K562 (cell line): ENCODE data around the gene TNIK. TPM values are rescaled to one million over a fixed set of nuclear protein-coding genes. Genes with fewer than 3 reads are reported as not detected.

Experiments
- CBX3 ChIP-seq, 2 experiments: IDR thresholded peaks; 1 replicate in 1 of 2; 2 replicates in 1 of 2; pipeline ENCODE4 v1.6.1; 2012; ENCODE audit warnings: inconsistent platforms in 2 of 2, low read length in 2 of 2, borderline replicate concordance in 1 of 2, control low read depth in 1 of 2
- CC2D1A ChIP-seq: fragments of 450-650 bp; IDR thresholded peaks from 2 replicates; pipeline ENCODE4 v1.6.1; 2017; ENCODE audit warnings: mild to moderate bottlenecking
- CTBP1 ChIP-seq: fragments of 450-650 bp; IDR thresholded peaks from 2 replicates; pipeline ENCODE4 v1.6.1; 2016; ENCODE audit warnings: borderline replicate concordance
- DEAF1 ChIP-seq: fragments of 450-650 bp; formaldehyde crosslinking; IDR thresholded peaks from 2 replicates; pipeline ENCODE4 v1.4.0; 2020; ENCODE audit warnings: mild to moderate bottlenecking, moderate library complexity
- ETV6 ChIP-seq, 3 experiments: fragments of 150-350 bp in 1 of 3; sonication (generic) in 1 of 3; formaldehyde crosslinking in 1 of 3; IDR thresholded peaks; 2 replicates each; pipeline versions ENCODE4 v1.6.1 to v1.8.0; 2014 to 2022; ENCODE audit warnings: borderline replicate concordance in 2 of 3, low read depth in 2 of 3, antibody characterized with exemption in 1 of 3, low read length in 1 of 3, mild to moderate bottlenecking in 1 of 3, missing genetic modification reagents in 1 of 3
- FOXA3 ChIP-seq, 2 experiments: fragments of 450-650 bp in 1 of 2; sonication (generic) in 1 of 2; formaldehyde crosslinking; IDR thresholded peaks in 1 of 2; conservative IDR thresholded peaks in 1 of 2; 2 replicates each; pipeline versions ENCODE4 v1.4.0 to v1.8.0; 2020 to 2022; ENCODE audit warnings: mild to moderate bottlenecking in 2 of 2, missing genetic modification reagents in 1 of 2
- GATAD2B ChIP-seq: fragments of 450-650 bp; IDR thresholded peaks from 2 replicates; pipeline ENCODE4 v1.6.1; 2017; ENCODE audit warnings: mild to moderate bottlenecking, borderline replicate concordance
- HDAC6 ChIP-seq: IDR thresholded peaks from 2 replicates; pipeline ENCODE4 v1.6.1; 2012; ENCODE audit warnings: low read depth, mild to moderate bottlenecking, control low read depth, inconsistent platforms, low read length, moderate library complexity
- KLF1 ChIP-seq: fragments of 450-650 bp; IDR thresholded peaks from 2 replicates; pipeline ENCODE4 v1.6.1; 2016; ENCODE audit warnings: missing genetic modification characterization, missing compliant biosample characterization
- NCOA6 ChIP-seq: fragments of 450-650 bp; IDR thresholded peaks from 2 replicates; pipeline ENCODE4 v1.6.1; 2017; ENCODE audit warnings: mild to moderate bottlenecking
- NFIC ChIP-seq: fragments of 450-650 bp; IDR thresholded peaks from 2 replicates; pipeline ENCODE4 v1.6.1; 2017; ENCODE audit warnings: mild to moderate bottlenecking, inconsistent platforms
- RAD21 ChIP-seq, 2 experiments: fragments of 250-450 bp in 1 of 2; fragments of 450-650 bp in 1 of 2; sonication (Bioruptor Pico) in 1 of 2; formaldehyde crosslinking in 1 of 2; IDR thresholded peaks in 1 of 2; conservative IDR thresholded peaks in 1 of 2; 2 replicates each; pipeline versions ENCODE4 v1.4.0 to v1.8.0; 2020 to 2022; ENCODE audit warnings: mild to moderate bottlenecking in 2 of 2, moderate library complexity in 1 of 2
- SAP30 ChIP-seq: fragments of 200-600 bp; sonication (generic); IDR thresholded peaks from 2 replicates; pipeline ENCODE4 v1.6.1; 2012; ENCODE audit warnings: borderline replicate concordance, low read depth, mild to moderate bottlenecking, moderate library complexity, low read length, control low read depth, inconsistent platforms; ENCODE audit not compliant: insufficient read depth, poor library complexity, severe bottlenecking
- SMARCA4 ChIP-seq: fragments of 450-650 bp; IDR thresholded peaks from 2 replicates; pipeline ENCODE4 v1.6.1; 2016
- SNIP1 ChIP-seq: fragments of 450-650 bp; IDR thresholded peaks from 2 replicates; pipeline ENCODE4 v1.7.1; 2017; ENCODE audit warnings: low read depth, mild to moderate bottlenecking
- SRF ChIP-seq, 2 experiments: fragments of 250-450, 450-650 bp in 1 of 2; sonication (Bioruptor Pico) in 1 of 2; sonication (generic) in 1 of 2; formaldehyde crosslinking; IDR thresholded peaks; 2 replicates each; pipeline versions ENCODE4 v1.5.0 to v1.5.1; 2020 to 2022; ENCODE audit warnings: mild to moderate bottlenecking in 1 of 2, missing genetic modification reagents in 1 of 2
- TAF9B ChIP-seq: fragments of 450-650 bp; IDR thresholded peaks from 2 replicates; pipeline ENCODE4 v1.6.1; 2018; ENCODE audit warnings: mild to moderate bottlenecking; ENCODE audit not compliant: partially characterized antibody
- TAL1 ChIP-seq: fragments of 450-650 bp; IDR thresholded peaks from 2 replicates; pipeline ENCODE4 v1.6.1; 2016; ENCODE audit warnings: mild to moderate bottlenecking
- TRIM28 ChIP-seq: fragments of 450-650 bp; IDR thresholded peaks from 2 replicates; pipeline ENCODE4 v1.6.1; 2017
- ZKSCAN3 ChIP-seq: fragments of 250-450 bp; sonication (Bioruptor Pico); IDR thresholded peaks from 2 replicates; pipeline ENCODE4 v1.4.0; 2020
- ZKSCAN8 ChIP-seq: fragments of 200-800 bp; sonication (Bioruptor generic); IDR thresholded peaks from 2 replicates; pipeline ENCODE4 v1.6.1; 2016; ENCODE audit warnings: missing genetic modification characterization, missing compliant biosample characterization
- ZNF165 ChIP-seq: fragments of 250-450 bp; sonication (Bioruptor Pico); IDR thresholded peaks from 2 replicates; pipeline ENCODE4 v1.4.0; 2020; ENCODE audit warnings: borderline replicate concordance
- ZNF24 ChIP-seq: fragments of 450-650 bp; IDR thresholded peaks from 2 replicates; pipeline ENCODE4 v1.6.1; 2016
- ZNF263 ChIP-seq: sonication (generic); formaldehyde crosslinking; IDR thresholded peaks from 2 replicates; pipeline ENCODE4 v1.8.0; 2022; ENCODE audit warnings: mild to moderate bottlenecking, missing genetic modification reagents, borderline replicate concordance
- polyA plus RNA-seq, 8 experiments: library from polyadenylated mRNA; depleted of rRNA in 4 of 8; stranded (reverse) in 5 of 8; unstranded in 3 of 8; fragments of >200 nt; fragmentation: Nextera tagmentation in 2 of 8; fragmentation: Illumina TruSeq in 1 of 8; extraction: Ambion mirVana in 2 of 8; extraction: Trizol in 1 of 8; gene quantifications; 2 replicates each; pipeline versions ENCODE4 v1.2.1 to v1.2.3, GENCODE V29; 2011 to 2014; ENCODE audit warnings: inconsistent platforms in 1 of 8, missing spikeins in 1 of 8
- total RNA-seq, 7 experiments: library from RNA; depleted of rRNA in 6 of 7; stranded (reverse); fragments of >200 nt in 6 of 7; fragmentation: Illumina TruSeq in 2 of 7; extraction: Trizol in 2 of 7; gene quantifications; 2 replicates each; pipeline versions ENCODE4 v1.2.1 to v1.2.3, GENCODE V29; 2011 to 2021; ENCODE audit warnings: low replicate concordance in 1 of 7
- TF ChIP-seq, protein P1 (sequence below): sonication (generic); formaldehyde crosslinking; IDR thresholded peaks from 2 replicates; pipeline ENCODE4 v1.8.1; 2022; ENCODE audit warnings: missing genetic modification reagents
- TF ChIP-seq, protein P2 (sequence below): sonication (generic); formaldehyde crosslinking; IDR thresholded peaks from 2 replicates; pipeline ENCODE4 v1.8.0; 2022; ENCODE audit warnings: missing genetic modification reagents, mild to moderate bottlenecking, moderate library complexity, borderline replicate concordance

TNIK gene
- total and polyA plus RNA-seq, 9 of the 15 experiments (the other 6 are each of a cell fraction or from before 2014, with no cell fraction given), result 6.6 to 39.0 (median 24.7) TPM

GRCh38 chr3:171183042-171183441, 277.2 kb downstream of the TNIK start (continued):
- TF ChIP-seq SAP30 (no peak), ZNF165 (0 out of 2 replicates have a peak, but pooled peaks have one; percentile 3), FOXA3 (CRISPR knock-in tag; conservative IDR thresholded peaks at IDR 0.05 in 1 of 2, IDR thresholded peaks at IDR 0.05 in 1 of 2) (0 out of 4 replicates have a peak, but pooled peaks of 1 of the 2 experiments have one; percentile 35), GATAD2B (0 out of 2 replicates have a peak, but pooled peaks have one; percentile 48), ZNF24 (peak; percentile 66; the same call in 1 of the 2 replicates), SMARCA4 (peak; percentile 94), TAL1 (peak; percentile 93), SRF (CRISPR knock-in tag; IDR thresholded peaks at IDR 0.05) (no peak), TAF9B (peak; percentile 84), CC2D1A (peak; percentile 93), TRIM28 (peak; percentile 67; the same call in 1 of the 2 replicates), HDAC6 (no peak), CBX3 (IDR thresholded peaks at IDR 0.05; ENCODE audit: borderline replicate concordance in 1 of 2, low read length in 2 of 2) (peak in 1 of 2 experiments; percentile 83; a peak in 1 of 3 replicates), NFIC (peak; percentile 90), CTBP1 (peak; percentile 73; the same call in 1 of the 2 replicates), RAD21 (CRISPR knock-in tag; conservative IDR thresholded peaks at IDR 0.05 in 1 of 2, IDR thresholded peaks at IDR 0.05 in 1 of 2) (peak; percentile 70 to 78), SNIP1 (no peak), ZNF263 (CRISPR knock-in tag) (peak; percentile 89), KLF1 (tag) (no peak), ETV6 (IDR thresholded peaks at IDR 0.05; ENCODE audit: borderline replicate concordance in 1 of 2, low read depth in 2 of 2, low read length in 1 of 2) (peak; percentile 98), ETV6 (CRISPR knock-in tag; IDR thresholded peaks at IDR 0.05; ENCODE audit: borderline replicate concordance) (no peak), DEAF1 (peak; percentile 58), ZKSCAN3 (CRISPR knock-in tag) (no peak), NCOA6 (no peak), ZKSCAN8 (peak; percentile 72; the same call in 1 of the 2 replicates)
- TF ChIP-seq, protein P1, sequence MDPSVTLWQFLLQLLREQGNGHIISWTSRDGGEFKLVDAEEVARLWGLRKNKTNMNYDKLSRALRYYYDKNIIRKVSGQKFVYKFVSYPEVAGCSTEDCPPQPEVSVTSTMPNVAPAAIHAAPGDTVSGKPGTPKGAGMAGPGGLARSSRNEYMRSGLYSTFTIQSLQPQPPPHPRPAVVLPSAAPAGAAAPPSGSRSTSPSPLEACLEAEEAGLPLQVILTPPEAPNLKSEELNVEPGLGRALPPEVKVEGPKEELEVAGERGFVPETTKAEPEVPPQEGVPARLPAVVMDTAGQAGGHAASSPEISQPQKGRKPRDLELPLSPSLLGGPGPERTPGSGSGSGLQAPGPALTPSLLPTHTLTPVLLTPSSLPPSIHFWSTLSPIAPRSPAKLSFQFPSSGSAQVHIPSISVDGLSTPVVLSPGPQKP (CRISPR knock-in tag), result no peak
- TF ChIP-seq, protein P2, sequence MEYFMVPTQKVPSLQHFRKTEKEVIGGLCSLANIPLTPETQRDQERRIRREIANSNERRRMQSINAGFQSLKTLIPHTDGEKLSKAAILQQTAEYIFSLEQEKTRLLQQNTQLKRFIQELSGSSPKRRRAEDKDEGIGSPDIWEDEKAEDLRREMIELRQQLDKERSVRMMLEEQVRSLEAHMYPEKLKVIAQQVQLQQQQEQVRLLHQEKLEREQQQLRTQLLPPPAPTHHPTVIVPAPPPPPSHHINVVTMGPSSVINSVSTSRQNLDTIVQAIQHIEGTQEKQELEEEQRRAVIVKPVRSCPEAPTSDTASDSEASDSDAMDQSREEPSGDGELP (CRISPR knock-in tag), result peak; percentile 97
